GM06990 (cell line): ENCODE data around the gene MAP2K7.

Experiments
- DNase-seq: peaks from one replicate; pipeline ENCODE4 v3.0.0-alpha.2; 2011; ENCODE audit not compliant: insufficient read length; ENCODE audit errors: extremely low read depth
- H3K27me3 ChIP-seq: replicated peaks from 2 replicates; pipeline ENCODE4 v1.6.0; 2011; ENCODE audit warnings: low read length; ENCODE audit not compliant: control insufficient read depth, insufficient read depth
- H3K36me3 ChIP-seq: 2 replicates; pipeline ENCODE4 v1.5.1; 2011; ENCODE audit warnings: low read length; ENCODE audit not compliant: control insufficient read depth, insufficient read depth
- H3K4me3 ChIP-seq: replicated peaks from 2 replicates; pipeline ENCODE4 v1.5.1; 2011; ENCODE audit warnings: low read depth, mild to moderate bottlenecking, control low read depth, low read length
- CTCF ChIP-seq: IDR thresholded peaks from 2 replicates; pipeline ENCODE4 v1.5.1; 2011; ENCODE audit warnings: low read length, control low read depth, mild to moderate bottlenecking, inconsistent platforms; ENCODE audit not compliant: insufficient read depth, poor library complexity, severe bottlenecking

Gene MAP2K7

GRCh38 chr19:7898967-7899366 is 4.7 kb upstream of the MAP2K7 start:
- TF ChIP-seq CTCF = no peak
- Histone ChIP-seq H3K36me3 (no peaks in the 10 kb centered on the region), H3K4me3 (no peak overlapping the region), H3K27me3 (no peaks in the 10 kb centered on the region)
- DNase-seq = no peak

- Histone ChIP-seq H3K36me3 (no peaks in the 10 kb centered on the region), H3K27me3 (no peaks in the 10 kb centered on the region), H3K4me3 (no peak overlapping the region)
- TF ChIP-seq CTCF = no peak
- no peak for DNase-seq
Measured at GRCh38 chr19:7899751-7900378, 3.8 kb upstream of the MAP2K7 start.

GRCh38 chr19:7900401-7900870 is 3.2 kb upstream of the MAP2K7 start:
- DNase-seq = no peak
- Histone ChIP-seq H3K36me3 (no peaks in the 10 kb centered on the region), H3K4me3 (no peak overlapping the region), H3K27me3 (no peaks in the 10 kb centered on the region)
- TF ChIP-seq CTCF = no peak

GRCh38 chr19:7900931-7901330 is 2.7 kb upstream of the MAP2K7 start:
- H3K36me3 ChIP-seq = no peaks in the 10 kb centered on the region
- no peaks in the 10 kb centered on the region for H3K27me3 ChIP-seq
- no peak overlapping the region for H3K4me3 ChIP-seq
- DNase-seq = no peak
- TF ChIP-seq CTCF = no peak

GRCh38 chr19:7901337-7901736 is 2.3 kb upstream of the MAP2K7 start:
- no peak for DNase-seq
- Histone ChIP-seq H3K4me3 (no peak overlapping the region), H3K36me3 (peaks cover 2% of the 10 kb centered on the region; the same call in 1 of the 2 replicates), H3K27me3 (no peaks in the 10 kb centered on the region)
- no peak for TF ChIP-seq CTCF
